Fibroblast of lung (primary cell): ENCODE results near the gene YIPF2. TPM values are rescaled to one million over a fixed set of nuclear protein-coding genes. Genes with fewer than 3 reads are reported as not detected.

Experiments
- DNase-seq, 2 donors: peaks; one replicate each; pipeline versions ENCODE4 v3.0.0 to v3.0.0-alpha.2; 2010; ENCODE audit warnings: low read depth in 2 of 2
- H2AFZ ChIP-seq: 2 replicates; pipeline ENCODE4 v1.5.1; 2012; ENCODE audit warnings: low read length, control low read depth, inconsistent platforms
- H3K27ac ChIP-seq: 2 replicates; pipeline ENCODE4 v1.5.1; 2011; ENCODE audit warnings: low read length, control low read depth; ENCODE audit not compliant: insufficient read depth
- H3K27me3 ChIP-seq: 2 replicates; pipeline ENCODE4 v1.5.1; 2011; ENCODE audit warnings: mild to moderate bottlenecking, low read length; ENCODE audit not compliant: control insufficient read depth, insufficient read depth
- H3K36me3 ChIP-seq: 2 replicates; pipeline ENCODE4 v1.5.1; 2011; ENCODE audit warnings: low read length; ENCODE audit not compliant: control insufficient read depth, insufficient read depth
- H3K4me1 ChIP-seq: 2 replicates; pipeline ENCODE4 v1.5.1; 2011; ENCODE audit warnings: low read length; ENCODE audit not compliant: control insufficient read depth, insufficient read depth; ENCODE audit errors: extremely low read depth
- H3K4me2 ChIP-seq: 2 replicates; pipeline ENCODE4 v1.5.1; 2011; ENCODE audit warnings: low read length, control low read depth; ENCODE audit not compliant: insufficient read depth; ENCODE audit errors: extremely low read depth
- H3K4me3 ChIP-seq, 4 experiments: fragments of 200-600 bp in 1 of 4; sonication (generic) in 1 of 4; replicated peaks in 1 of 4; 2 replicates each; pipeline ENCODE4 v1.5.1; 2011 to 2016; ENCODE audit warnings: low read length in 4 of 4, low read depth in 3 of 4, mild to moderate bottlenecking in 3 of 4, control low read depth in 2 of 4, inconsistent platforms in 1 of 4, mixed read lengths in 1 of 4; ENCODE audit not compliant: insufficient read depth in 1 of 4; ENCODE audit errors: control extremely low read depth in 1 of 4
- H3K79me2 ChIP-seq: 2 replicates; pipeline ENCODE4 v1.5.1; 2012; ENCODE audit warnings: mild to moderate bottlenecking, low read length, inconsistent platforms; ENCODE audit not compliant: control insufficient read depth, insufficient read depth
- H3K9ac ChIP-seq: 2 replicates; pipeline ENCODE4 v1.5.1; 2011; ENCODE audit warnings: mild to moderate bottlenecking, low read length, control low read depth; ENCODE audit not compliant: insufficient read depth
- H3K9me3 ChIP-seq: 2 replicates; pipeline ENCODE4 v1.5.1; 2012; ENCODE audit warnings: low read depth, low read length; ENCODE audit not compliant: control insufficient read depth, insufficient read depth
- H4K20me1 ChIP-seq: 2 replicates; pipeline ENCODE4 v1.5.1; 2011; ENCODE audit warnings: low read length; ENCODE audit not compliant: control insufficient read depth, insufficient read depth; ENCODE audit errors: extremely low read depth
- EZH2 ChIP-seq: IDR thresholded peaks from 2 replicates; pipeline ENCODE4 v1.5.1; 2012; ENCODE audit warnings: low read length, control low read depth, mild to moderate bottlenecking; ENCODE audit errors: missing control alignments
- polyA plus RNA-seq, 2 donors: library from polyadenylated mRNA; depleted of rRNA in 1 of 2; stranded (reverse) in 1 of 2; unstranded in 1 of 2; fragments of >200 nt; gene quantifications; 2 replicates each; pipeline ENCODE4 v1.2.1, GENCODE V29; 2011 to 2012; ENCODE audit warnings: missing spikeins in 1 of 2
- total RNA-seq: library from RNA; depleted of rRNA; stranded (reverse); fragments of >200 nt; gene quantifications from 2 replicates; pipeline ENCODE4 v1.2.1, GENCODE V29; 2014
- TF ChIP-seq, protein P1 (sequence below), 2 donors: IDR thresholded peaks in 1 of 2; conservative IDR thresholded peaks in 1 of 2; 1 replicate in 1 of 2; 2 replicates in 1 of 2; pipeline ENCODE4 v1.5.1; 2011 to 2012; ENCODE audit warnings: low read length in 2 of 2, control low read depth in 1 of 2, inconsistent platforms in 1 of 2, low read depth in 1 of 2, mild to moderate bottlenecking in 1 of 2

YIPF2 gene
- total and polyA plus RNA-seq, 2 donors (not counting 1 experiment from before 2014, with no cell fraction given) = 41.5 to 118 TPM

DNA sequence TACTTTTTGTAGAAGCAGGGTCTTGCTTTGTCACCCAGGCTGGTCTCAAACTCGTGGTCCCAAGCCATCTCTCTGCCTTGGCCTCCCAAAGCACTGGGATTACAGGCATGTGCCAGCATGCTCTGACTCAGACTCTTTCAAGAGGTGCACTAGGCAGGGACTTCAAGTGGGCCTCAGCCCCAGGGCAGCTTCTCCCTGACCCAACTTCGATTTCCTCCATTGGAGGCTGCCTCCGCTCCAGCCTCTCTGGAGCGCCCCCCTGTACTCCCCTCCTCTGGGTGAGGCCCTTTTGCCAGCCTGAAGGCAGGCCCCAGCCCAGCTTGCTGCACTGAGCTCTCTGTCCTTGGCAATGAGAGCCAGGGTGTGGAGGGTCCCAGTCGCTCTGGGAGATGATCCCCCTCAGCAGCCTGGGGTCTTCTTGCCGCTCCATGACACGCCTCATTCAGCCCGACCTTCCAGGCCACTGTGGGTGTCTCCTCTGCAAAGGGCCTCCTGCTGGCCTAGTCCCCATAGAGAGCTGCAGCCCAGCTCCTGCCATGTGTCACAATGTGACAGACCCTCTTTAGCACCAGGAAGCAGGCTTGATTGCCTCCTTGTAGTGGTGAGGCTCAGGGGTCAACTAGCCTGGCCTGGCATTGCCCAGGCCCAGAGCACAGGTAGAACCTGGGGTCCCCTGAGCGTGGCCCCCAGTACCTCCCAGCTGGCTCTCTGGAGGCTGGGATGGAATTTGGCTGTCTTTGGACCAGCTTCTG is 40.6 kb downstream of the YIPF2 start:
- Histone ChIP-seq H3K4me2 (no peak overlapping the region), H4K20me1 (no peaks in the 10 kb centered on the region), H3K9ac (no peak overlapping the region), H3K27me3 (no peaks in the 10 kb centered on the region), H2AFZ (no peak overlapping the region), H3K27ac (no peak overlapping the region), H3K9me3 (no peaks in the 10 kb centered on the region), H3K36me3 (no peaks in the 10 kb centered on the region), H3K4me1 (peaks cover 3% of the 10 kb centered on the region), H3K79me2 (peaks cover 24% of the 10 kb centered on the region), H3K4me3 (no peak overlapping the region)
- DNase-seq = no peak
- no peak for TF ChIP-seq EZH2
- TF ChIP-seq, protein P1, sequence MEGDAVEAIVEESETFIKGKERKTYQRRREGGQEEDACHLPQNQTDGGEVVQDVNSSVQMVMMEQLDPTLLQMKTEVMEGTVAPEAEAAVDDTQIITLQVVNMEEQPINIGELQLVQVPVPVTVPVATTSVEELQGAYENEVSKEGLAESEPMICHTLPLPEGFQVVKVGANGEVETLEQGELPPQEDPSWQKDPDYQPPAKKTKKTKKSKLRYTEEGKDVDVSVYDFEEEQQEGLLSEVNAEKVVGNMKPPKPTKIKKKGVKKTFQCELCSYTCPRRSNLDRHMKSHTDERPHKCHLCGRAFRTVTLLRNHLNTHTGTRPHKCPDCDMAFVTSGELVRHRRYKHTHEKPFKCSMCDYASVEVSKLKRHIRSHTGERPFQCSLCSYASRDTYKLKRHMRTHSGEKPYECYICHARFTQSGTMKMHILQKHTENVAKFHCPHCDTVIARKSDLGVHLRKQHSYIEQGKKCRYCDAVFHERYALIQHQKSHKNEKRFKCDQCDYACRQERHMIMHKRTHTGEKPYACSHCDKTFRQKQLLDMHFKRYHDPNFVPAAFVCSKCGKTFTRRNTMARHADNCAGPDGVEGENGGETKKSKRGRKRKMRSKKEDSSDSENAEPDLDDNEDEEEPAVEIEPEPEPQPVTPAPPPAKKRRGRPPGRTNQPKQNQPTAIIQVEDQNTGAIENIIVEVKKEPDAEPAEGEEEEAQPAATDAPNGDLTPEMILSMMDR (conservative IDR thresholded peaks at IDR 0.05 in 1 of 2, IDR thresholded peaks at IDR 0.05 in 1 of 2; ENCODE audit: low read depth in 1 of 2, low read length in 2 of 2) = no peak

DNA sequence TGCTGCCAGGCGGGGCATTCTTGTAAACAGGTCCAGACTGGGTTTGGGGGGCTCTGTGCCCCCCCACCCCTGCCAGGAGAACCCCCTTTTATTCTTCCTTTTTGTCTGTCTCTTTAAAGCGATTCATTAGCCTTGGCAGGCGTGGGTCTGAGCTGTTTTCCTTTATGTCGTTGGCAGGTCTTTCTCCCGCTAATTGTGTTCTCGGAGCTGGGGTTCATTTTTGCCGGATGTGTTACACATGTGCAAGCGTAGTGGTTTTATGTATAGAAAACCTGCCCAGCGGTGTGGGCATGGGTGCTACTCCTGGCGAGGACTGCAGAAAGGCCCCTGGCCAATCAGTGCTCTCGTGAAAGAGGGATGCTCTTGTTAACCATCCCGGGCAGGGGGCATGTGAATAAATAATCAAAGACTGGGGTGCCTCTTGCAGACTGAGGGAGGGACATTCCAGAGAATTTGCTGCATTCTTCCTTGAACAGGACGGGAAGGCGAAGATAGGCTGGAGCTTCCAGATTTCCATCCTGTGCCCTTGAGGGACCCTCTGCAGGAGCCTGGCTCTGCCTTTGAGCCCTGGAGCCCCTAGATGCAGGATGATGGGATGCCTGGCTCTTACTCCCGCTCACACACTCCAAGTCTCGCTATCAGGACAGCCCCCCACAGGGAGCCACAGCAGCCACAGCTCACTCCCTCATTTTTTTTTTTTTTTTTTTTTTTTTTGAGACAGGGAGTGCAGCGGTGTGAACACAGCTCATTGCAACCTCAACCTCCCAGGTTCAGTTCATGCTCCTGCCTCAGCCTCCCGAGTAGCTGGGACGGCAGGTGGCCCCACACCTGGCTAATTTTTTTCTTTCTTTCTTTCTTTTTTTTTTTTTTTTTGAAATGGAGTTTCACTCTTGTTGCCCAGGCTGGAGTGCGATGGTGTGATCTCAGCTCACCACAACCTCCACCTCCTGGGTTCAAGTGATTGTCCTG is 43.0 kb downstream of the YIPF2 start:
- no peak overlapping the region for H3K9ac ChIP-seq
- H3K79me2 ChIP-seq = peaks cover 37% of the 10 kb centered on the region
- H3K27ac ChIP-seq = no peak overlapping the region
- peaks cover 3% of the 10 kb centered on the region for H3K4me1 ChIP-seq
- H3K4me2 ChIP-seq = no peak overlapping the region
- no peak for DNase-seq
- no peak overlapping the region for H3K4me3 ChIP-seq
- no peak overlapping the region for H2AFZ ChIP-seq
- H3K9me3 ChIP-seq = no peaks in the 10 kb centered on the region
- H3K27me3 ChIP-seq = no peaks in the 10 kb centered on the region
- H3K36me3 ChIP-seq = no peaks in the 10 kb centered on the region
- H4K20me1 ChIP-seq = no peaks in the 10 kb centered on the region
- TF ChIP-seq, protein P1 (conservative IDR thresholded peaks at IDR 0.05 in 1 of 2, IDR thresholded peaks at IDR 0.05 in 1 of 2; ENCODE audit: low read depth in 1 of 2, low read length in 2 of 2) = no peak
- TF ChIP-seq EZH2 = no peak

DNA sequence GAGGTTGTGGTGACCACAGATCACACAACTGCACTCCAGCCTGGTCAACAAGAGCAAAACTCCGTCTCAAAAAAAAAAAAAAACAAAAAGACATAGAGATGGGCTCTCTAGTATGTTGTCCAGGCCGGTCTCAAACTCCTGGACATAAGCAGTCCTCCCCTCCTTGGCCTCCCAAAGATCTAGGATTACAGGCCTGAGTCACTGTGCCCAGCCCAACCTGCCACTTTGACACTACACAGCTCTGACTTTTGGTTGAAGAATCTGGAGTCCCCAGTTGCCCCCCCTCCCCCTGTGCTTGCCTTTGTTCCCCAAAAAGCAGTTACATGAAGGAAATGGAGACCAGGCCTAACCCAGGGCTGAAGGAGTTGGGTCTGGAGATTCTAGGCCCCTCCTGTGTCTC is 44.2 kb downstream of the YIPF2 start:
- peak; percentile 58 to 74 for DNase-seq
- Histone ChIP-seq H4K20me1 (no peaks in the 10 kb centered on the region), H3K4me3 (no peak overlapping the region), H3K9me3 (no peaks in the 10 kb centered on the region), H3K9ac (no peak overlapping the region), H3K27me3 (no peaks in the 10 kb centered on the region), H3K36me3 (no peaks in the 10 kb centered on the region), H3K4me1 (peaks cover 3% of the 10 kb centered on the region), H3K27ac (peak overlapping the region; percentile 19), H2AFZ (no peak overlapping the region), H3K79me2 (peaks cover 46% of the 10 kb centered on the region), H3K4me2 (no peak overlapping the region)
- TF ChIP-seq, protein P1 (conservative IDR thresholded peaks at IDR 0.05 in 1 of 2, IDR thresholded peaks at IDR 0.05 in 1 of 2; ENCODE audit: low read depth in 1 of 2, low read length in 2 of 2) = no peak
- no peak for TF ChIP-seq EZH2
